ENCODE measurements around the gene PHF20. TPM values are rescaled to one million over a fixed set of nuclear protein-coding genes. Genes with fewer than 3 reads are reported as not detected.
A peak's percentile ranks its signal among the peaks of the same experiment; 100 is the strongest.
"Not testable (repeated sequence)": the region's sequence is repeated elsewhere in the genome, so short reads cannot be mapped to it uniquely, and the experiment has no call there.

The PHF20 gene
- 20.0 and 58.4 TPM in 2 replicates for total RNA-seq

DNA sequence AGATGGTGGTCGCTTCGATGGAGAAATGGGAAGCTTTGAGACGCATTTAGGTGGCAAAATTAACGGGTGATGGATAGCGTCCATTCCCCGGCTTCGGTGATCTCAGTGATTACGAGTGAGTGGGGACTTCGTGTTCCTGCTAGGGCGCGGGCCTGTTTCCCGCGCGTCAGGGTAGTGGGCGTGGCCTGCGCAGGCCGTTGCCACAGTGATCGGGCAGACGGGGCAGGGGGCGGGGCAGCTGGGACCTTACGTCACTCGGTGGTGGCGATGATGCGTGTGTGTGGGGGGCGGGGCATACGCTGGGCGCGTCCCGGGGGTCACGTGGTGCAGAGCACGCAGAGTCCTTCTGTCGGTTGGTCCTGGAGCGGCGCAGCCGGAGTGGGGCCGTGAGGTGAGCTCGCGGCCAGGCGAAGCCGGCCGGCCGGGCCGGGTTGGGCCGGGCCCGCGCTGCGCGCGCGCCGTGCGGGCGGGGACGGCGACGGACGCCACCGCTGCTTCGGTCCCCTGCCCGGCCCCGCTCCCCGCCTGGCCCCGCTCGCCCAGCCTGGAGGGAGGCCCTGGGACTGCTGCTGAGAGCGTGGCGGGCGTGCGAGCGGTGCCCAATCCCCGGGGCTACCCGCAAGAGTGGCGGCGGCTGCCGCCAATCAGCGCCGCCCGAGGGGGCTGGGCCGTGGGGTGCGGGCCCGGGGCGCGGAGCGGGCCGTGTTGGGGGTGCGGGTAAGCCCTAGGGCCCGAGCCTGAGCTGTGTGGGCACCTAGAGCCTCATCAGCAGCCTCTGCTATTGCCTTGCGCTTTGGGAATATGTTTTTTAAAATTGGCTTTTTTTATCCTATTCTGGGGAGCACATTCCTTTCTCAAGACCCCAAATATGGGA, at the start of gene PHF20:
Gene PHF20, plus strand, starts transcription at position 327 of the 874 bp plus-strand sequence. CDS start 29,508 bp downstream, outside the sequence.
- DNase-seq (ENCODE audit: low read depth): peak; percentile 84

DNA sequence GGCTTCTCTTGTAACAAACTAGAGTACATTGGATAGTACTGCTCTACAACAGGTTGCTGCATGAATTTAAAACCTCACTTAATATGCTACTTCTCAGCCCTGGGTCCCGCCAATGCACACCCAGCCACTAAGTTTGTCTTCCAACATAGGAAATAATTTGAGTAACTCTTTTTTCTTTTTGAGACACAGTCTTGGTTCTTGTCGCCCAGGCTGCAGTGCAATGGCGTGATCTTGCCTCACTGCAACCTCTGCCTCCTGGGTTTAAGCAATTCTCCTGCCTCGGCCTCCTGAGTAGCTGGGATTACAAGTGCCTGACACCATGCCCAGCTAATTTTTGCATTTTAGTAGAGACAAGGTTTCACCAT, 48.6 kb upstream of the PHF20 start:
- not testable (repeated sequence) for DNase-seq (ENCODE audit: low read depth)

DNA sequence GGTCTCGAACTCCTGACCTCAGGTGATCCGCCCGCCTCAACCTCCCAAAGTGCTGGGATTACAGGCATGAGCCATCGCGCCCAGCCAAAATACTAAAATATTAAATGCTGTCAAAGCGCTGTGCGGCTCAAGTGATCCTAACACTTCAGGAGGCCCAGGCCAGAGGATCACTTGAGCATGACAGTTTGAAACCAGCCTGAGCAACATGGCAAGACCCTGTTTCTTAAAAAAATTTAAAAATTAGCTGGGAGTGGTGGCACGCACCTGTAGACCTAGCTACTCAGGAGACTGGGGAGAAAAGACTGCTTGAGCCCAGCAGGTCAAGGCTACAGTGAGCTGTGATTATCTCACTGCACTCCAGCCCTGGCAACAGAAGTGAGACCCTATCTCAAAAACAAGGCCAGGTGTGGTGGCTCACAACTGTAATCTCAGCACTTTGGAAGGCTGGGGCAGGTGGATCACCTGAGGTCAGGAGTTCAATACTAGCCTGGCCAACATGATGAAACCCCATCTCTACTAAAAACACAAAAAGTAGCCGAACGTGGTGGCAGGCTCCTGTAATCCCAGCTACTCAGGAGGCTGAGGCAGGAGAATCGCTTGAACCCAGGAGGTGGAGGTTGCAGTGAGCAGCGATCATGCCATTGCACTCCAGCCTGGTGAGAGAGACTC, 48.0 kb upstream of the PHF20 start:
- DNase-seq (ENCODE audit: low read depth): not testable (repeated sequence)

DNA sequence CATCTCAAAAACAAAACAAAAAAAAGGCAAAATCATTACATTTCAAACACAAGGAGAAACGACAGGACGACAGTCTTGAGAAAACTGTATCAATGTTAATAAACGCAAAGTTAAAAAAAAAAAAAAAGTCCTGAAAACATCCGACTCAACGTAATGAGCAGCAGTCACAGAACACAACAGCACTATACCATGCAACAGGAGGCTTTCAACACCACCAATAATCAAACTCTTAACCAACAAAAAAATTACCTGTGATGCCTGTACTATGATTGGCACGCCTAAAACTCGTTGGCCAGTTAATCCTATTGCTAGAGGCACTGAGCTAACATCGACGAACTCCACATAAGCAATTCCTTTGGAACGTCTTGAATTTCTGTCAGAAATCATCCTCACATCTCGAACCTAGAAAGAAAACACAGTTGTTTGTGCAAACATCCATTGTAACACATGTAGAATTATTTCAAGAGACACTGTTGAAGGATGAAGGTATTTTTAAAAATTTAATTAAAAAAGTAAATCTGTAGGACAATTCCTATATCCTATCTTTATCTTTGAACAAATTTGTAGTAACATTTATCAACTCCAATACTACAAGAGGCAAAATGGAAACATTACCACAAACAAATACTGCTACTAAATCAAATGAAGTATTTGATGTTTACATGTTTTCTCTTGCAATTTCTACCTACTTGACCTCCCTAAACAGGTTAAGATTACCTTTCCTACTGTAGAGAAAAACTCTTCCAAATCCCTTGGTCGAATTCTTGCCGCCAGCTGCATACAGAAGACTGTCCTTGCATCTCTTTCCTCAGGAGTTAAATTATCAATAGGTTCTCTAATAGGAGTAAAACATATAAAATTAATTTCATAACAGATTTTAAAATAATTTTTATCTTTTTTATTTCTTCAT, 47.2 kb upstream of the PHF20 start:
- no peak for DNase-seq (ENCODE audit: low read depth)

DNA sequence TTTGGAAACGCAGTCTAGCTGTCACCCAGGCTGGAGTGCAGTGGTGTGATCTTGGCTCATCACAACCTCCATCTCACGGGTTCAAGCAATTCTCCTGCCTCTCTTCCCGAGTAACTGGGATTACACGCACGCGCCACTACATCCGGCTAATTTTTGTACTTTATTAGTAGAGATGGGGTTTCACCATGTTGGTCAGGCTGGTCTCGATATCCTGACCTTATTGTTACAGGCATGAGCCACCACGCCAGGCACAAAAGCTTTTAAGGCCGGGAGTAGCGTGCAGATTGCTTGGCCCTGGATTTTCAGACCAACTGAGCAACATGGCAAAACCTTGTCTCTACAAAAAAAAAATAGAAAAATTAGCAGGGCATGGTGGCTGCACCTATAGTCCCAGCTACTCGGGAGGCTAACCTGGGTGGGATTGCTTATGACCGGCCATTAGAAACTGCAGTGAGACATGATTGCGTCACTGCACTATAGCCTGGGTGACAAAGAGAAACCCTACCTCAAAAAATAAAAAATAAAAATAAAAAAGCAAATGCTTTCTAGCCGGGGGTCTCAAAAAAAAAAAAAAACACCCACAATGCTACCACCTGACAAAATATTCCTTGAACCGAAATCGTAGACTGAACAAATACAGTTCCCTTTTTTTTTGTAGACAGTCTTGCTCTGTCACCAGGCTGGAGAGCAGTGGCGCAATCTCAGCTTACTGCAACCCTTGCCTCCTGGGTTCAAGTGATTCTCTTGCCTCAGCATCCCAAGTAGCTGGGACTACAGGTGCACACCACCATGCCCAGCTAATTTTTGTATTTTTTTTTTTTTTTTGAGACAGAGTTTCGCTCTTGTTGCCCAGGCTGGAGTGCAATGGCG, 44.7 kb upstream of the PHF20 start:
- DNase-seq (ENCODE audit: low read depth): no peak

DNA sequence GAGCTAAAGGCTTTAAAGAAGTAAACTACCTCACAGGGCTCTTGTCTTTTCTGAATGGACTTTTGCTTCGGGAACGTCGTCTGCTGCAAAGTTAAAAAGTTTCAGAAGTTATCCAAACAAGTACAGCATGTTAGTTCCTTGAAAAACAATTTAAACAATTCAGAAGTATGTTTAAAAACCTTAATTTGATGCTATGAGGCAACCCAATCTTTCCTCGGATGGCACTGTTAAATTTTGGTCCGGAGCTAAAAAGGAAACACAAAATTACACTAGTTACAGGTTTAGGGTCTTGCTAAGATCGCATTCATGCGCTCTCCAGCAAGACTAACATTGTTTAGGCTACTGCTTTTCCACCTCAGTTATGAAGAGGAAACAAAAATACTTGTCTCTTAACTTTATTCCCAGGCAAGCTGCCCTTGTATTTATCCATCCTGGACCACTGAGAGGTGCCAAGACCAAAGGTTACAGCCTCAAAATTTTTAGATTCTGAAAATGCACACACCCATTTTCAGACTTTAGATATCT, 42.5 kb upstream of the PHF20 start:
- DNase-seq (ENCODE audit: low read depth): no peak

DNA sequence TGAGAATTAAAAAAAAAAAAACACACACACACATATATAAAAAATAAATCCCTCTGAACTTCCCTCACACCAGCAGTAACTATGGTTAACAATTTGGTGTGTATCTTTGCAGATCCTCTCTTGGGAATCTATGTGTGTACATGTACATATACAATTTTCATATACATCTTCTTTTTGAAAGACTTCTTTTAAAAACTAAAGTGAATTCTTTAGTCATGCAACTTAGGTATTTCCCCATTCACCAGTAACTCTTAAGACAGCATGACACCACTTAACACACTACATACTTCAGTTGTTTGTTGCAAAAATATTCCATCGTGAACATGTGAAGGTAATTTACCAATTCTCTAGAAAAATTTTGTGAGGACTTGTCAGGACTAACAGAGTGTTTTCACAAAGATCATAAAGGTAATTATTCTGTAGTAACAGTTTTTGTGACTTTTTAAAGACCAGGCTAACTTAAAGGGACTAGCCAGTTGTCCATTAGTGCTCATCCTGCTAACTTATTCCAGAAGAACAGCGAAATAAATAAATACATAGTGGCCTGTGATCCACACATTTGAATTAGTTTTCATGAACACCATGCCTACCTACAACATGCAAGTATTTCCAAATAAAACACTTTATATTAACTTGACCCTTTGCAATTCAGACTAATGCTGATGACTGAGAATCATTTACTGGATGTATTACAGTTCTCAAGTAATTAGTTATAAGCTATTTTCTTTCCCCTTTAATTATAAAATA, 41.8 kb upstream of the PHF20 start:
- DNase-seq (ENCODE audit: low read depth): no peak

DNA sequence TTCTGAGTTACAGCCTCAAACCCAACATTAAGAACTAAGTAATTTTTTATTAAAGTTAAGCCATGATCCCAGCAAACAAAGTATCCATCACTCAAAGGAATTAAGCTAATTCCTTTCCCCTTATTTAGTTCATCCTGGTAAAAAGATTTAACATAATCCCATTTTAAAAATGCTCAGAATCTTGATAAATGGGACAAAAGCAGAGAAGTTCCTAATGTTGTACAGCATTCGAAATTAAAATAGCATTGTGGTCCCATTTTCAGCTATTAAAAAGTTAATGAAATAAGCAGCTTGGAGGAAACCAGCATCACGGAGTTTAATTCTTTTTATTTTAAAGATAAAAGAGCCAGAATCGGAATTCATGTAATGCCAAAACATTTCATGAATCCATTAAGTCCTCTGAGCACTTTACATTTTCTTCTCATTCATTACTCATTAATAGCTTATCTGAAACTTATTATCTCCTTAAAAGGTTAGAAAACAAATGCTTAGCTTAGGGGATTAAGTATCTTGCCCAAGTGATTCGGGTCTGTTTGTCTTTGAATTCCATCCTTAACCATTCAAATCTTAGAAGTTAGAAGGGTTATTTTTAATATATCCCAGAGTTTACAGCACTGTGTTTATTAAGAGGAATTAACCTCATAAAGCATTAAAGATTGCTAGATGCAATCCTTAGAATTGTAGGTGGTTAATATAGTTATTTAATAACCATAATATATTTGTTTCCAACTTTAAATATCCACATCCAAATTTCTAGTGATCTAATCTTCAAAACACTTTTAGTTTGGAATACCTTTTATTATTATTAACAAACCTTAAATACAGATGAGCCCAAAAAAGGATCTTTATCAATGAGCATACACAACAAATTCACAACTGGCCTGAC, 41.0 kb upstream of the PHF20 start:
- peak; percentile 49 for DNase-seq (ENCODE audit: low read depth)

DNA sequence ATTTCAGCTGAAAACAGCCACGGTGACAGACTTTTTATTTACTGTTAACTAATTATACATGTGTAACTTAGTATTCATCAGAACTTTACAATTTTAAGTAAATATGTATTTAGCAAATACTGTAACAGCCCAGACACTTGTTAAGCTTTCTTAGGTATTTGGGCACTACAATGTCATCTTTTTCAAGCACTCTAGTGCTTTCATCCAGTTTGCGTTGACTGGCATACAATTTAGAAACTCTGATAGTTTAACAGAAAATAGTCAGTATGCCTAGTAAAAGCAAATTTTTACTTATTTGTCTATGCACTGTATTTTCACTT, 40.4 kb upstream of the PHF20 start:
- DNase-seq (ENCODE audit: low read depth): no peak

DNA sequence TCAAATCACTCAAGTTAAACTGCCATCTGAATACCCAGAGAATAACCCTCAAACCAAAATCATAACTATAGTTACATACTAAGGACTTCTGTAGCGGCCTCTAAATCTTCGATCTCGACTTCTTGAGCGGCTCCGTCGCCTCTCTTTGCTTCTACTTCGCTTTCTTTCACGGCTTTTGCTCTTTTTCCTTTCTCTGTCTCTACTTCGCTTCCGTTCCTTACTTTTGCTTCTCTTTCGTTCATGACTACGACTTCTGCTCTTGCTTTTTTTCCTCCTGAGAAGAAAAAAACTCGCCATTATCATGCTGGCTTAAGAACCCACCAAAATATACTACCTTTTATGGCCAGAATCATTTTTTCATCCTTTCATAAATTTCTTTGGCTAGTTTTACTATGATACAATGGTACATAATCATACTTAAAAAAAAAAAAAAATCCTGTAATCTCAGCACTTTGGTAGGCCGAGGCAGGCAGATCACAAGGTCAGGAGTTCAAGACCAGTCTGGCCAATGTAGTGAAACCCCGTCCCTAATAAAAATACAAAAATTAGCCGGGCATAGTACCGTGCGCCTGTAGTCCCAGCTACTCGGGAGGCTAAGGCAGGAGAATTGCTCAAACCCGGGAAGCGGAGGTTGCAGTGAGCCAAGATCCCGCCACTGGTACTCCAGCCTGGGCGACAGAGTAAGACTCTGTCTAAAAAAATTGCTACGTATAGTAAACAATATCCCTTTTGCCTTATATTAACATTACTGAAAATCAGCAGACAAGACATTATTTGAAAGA, 39.8 kb upstream of the PHF20 start:
- DNase-seq (ENCODE audit: low read depth): no peak

DNA sequence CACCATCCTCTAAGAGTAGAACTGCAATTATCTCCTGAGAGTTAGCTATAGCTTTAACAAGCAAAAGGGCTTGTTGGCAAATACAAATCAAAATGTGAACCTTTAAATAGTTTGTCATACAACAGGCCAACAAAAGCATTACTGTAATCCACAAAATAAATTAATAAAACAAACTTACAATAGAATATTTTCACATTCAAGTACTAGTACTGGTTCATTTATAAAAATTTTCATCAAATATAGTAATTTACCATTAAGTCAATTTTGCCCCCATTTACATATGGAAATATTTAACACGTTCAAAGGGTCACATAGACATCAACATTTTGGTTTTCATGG, 39.2 kb upstream of the PHF20 start:
- no peak for DNase-seq (ENCODE audit: low read depth)

DNA sequence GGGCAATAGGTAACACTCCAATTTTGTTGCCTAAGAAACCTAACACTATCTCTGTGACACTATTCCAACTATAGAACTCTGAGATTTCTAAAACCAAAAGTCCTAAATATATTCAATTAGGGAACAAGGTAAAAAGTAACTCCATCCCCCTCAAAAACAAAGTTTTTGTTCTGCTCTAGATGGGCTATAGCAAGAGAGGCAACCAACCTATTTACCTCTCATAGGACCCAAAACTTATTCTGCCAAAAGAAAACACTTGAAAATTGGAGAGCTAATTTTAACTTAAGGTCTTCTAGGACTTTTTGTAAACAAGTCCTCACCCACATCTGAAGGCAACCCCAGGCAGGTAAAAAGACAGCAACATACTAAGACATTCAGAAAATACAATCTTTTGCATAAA, 37.4 kb upstream of the PHF20 start:
- DNase-seq (ENCODE audit: low read depth): no peak

DNA sequence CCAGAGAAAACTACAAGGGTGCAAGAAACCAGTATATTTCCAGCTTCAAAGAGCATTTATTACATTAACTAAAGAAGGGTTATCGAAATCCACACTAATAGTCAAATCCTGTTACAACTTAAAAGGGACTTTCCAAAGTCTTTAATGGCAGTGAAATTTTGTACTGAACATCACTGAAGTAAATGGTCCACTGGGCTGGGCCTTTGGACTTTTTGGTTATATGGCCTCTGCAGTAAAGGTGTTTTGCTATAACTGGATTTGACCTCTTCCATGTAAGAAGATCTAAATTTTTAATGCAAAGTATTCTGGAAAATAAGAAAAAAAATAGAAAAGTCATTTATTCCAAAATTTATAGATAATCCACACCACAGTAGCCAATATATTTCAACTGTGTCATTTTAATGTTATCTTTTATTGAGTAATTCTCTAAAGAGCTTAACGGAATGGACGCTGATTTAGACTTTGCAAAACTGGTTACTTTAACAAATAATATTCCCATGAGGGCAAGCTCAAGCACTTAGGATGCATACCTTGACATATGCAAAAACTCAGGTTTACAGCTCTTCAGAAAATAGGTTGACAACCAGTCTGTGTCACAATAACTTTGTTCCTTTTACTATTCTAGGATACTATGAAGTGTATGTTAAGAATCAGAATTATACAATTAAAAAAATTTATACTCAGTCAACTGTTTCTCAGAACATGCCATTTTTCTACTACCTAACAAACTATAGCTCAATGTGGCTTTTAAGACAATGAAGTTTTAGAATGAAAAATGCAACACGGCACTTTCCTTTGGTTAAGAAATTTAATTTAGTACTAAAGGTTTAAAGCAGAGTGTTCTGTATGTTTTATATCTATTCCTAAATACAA, 36.8 kb upstream of the PHF20 start:
- DNase-seq (ENCODE audit: low read depth): no peak

DNA sequence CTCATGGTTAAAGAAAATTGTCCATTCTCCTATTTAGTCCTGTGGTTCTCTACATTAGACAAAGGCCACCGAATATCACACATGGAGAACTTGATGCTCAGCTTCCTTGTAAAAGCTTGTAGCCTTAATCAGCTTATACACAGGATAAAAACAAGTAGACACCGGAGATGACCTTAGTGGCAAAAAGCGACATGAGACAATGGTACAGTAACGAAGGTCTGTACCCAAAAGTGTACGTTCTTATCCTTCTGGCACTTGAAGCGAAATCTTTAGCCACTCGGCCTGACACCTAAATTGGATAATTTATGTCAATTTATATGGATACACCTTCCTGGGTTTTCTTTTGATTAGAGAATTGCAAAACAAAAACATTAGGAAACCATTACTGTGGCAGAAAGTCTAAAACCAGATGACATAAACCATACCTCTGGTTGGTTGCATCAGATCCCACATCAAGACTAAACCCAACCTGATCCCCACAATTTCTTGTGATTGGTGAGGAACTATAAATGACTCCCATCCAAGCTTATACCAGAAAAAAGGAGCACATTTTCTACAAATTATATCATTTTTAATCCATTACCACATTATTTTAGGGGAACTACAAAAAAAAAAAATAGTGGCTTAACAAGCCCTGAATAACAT, 35.9 kb upstream of the PHF20 start:
- no peak for DNase-seq (ENCODE audit: low read depth)

DNA sequence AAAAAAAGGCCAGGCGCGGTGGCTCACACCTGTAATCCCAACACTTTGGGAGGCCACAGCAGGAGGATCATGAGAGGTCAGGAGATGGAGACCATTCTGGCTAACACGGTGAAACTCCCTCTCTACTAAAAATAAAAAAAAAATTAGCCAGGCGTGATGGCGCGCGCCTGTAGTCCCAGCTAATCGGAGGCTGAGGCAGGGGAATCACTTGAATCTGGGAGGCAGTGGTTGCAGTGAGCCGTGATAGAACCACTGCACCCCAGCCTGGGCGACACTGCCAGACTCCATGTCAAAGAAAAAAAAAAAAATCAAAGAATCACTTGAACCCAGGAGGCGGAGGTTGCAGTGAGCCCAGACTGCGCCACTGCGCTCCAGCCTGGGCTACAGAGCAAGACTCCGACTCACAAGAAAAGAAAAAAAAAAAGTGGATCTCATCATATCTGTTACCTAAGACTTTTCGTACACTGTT, 33.9 kb upstream of the PHF20 start:
- DNase-seq (ENCODE audit: low read depth): no peak

DNA sequence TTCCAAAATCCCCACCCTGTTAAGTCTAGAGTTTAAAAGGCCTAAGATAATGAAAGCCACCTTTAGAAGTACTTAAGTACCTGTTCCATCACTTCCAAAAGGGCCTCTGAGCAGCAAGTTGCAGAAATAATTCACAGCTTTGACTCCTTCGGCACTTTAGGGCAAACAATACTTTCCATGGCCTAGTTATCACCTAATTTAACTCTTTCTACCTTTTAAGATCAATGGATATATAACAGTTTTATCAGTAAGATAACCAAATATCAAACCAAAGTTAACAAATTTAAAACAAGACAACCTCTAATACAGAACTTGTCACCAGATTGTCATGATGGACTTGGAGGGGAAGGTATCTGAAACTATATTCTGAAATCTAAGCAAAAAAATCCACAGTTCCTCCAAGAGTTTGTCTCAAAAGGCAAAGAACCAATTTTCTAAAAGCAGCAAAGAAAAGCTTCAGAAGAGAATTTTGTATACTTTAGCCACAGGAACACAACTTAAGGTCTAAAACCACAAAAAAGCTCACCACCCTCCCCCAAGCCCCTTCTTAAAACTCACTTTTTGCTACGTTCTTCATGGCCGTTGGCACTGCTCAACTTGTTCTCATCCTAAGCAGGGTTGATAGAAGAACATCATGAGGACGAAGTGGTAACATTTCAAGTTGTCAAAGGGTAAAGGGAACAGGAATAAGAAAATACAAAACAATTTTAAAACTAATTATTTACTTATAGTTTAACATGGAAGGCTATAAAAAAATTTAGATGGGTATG, 33.2 kb upstream of the PHF20 start:
- DNase-seq (ENCODE audit: low read depth): no peak
